ENCODE results near the gene ZYX.
"Not testable (repeated sequence)": the region's sequence is repeated elsewhere in the genome, so short reads cannot be mapped to it uniquely, and the experiment has no call there.

ZYX gene

GRCh38 chr7:143387156-143387975 is 6.2 kb downstream of the ZYX start:
- no peak for DNase-seq

- DNase-seq: no peak
Measured at GRCh38 chr7:143388051-143388450, 6.9 kb downstream of the ZYX start.

- DNase-seq: no peak
Measured at GRCh38 chr7:143388491-143389101, 7.5 kb downstream of the ZYX start.

- no peak for DNase-seq
Measured at GRCh38 chr7:143389316-143390103, 8.4 kb downstream of the ZYX start.

- DNase-seq: no peak
Measured at GRCh38 chr7:143390104-143390772, 9.1 kb downstream of the ZYX start.

- no peak for DNase-seq
Measured at GRCh38 chr7:143390773-143391317, 9.7 kb downstream of the ZYX start.

GRCh38 chr7:143391462-143392404 is 10.6 kb downstream of the ZYX start:
- DNase-seq: no peak

- DNase-seq: not testable (repeated sequence)
Measured at GRCh38 chr7:143392427-143392826, 11.3 kb downstream of the ZYX start.

- DNase-seq: no peak
Measured at GRCh38 chr7:143392875-143393266, 11.7 kb downstream of the ZYX start.

- DNase-seq: no peak
Measured at GRCh38 chr7:143393267-143394041, 12.3 kb downstream of the ZYX start.

GRCh38 chr7:143394068-143394467 is 12.9 kb downstream of the ZYX start:
- no peak for DNase-seq

- DNase-seq: no peak
Measured at GRCh38 chr7:143394777-143395176, 13.6 kb downstream of the ZYX start.

- no peak for DNase-seq
Measured at GRCh38 chr7:143395187-143396149, 14.3 kb downstream of the ZYX start.

GRCh38 chr7:143396182-143396581 is 15.0 kb downstream of the ZYX start:
- no peak for DNase-seq

- no peak for DNase-seq
Measured at GRCh38 chr7:143396625-143397556, 15.7 kb downstream of the ZYX start.

- DNase-seq: no peak
Measured at GRCh38 chr7:143397710-143398530, 16.8 kb downstream of the ZYX start.

- no peak for DNase-seq
Measured at GRCh38 chr7:143398616-143399015, 17.5 kb downstream of the ZYX start.

GRCh38 chr7:143399151-143399550 is 18.0 kb downstream of the ZYX start:
- no peak for DNase-seq
